Lower leg skin (tissue), 4 donors: ENCODE results near the gene EEF1A1. TPM values are rescaled to one million over a fixed set of nuclear protein-coding genes. Genes with fewer than 3 reads are reported as not detected.
"Not testable (repeated sequence)": the region's sequence is repeated elsewhere in the genome, so short reads cannot be mapped to it uniquely, and the experiment has no call there.

Source experiments
- DNase-seq, 2 donors: peaks; one replicate each; pipeline ENCODE4 v3.0.0-alpha.2; 2019; ENCODE audit warnings: low spot score in 2 of 2
- H3K4me3 ChIP-seq: fragments of 200-600 bp; sonication (generic); 2 replicates; pipeline ENCODE4 v1.5.1; 2017; ENCODE audit warnings: mild to moderate bottlenecking, low read depth; ENCODE audit not compliant: poor library complexity, severe bottlenecking
- POLR2A ChIP-seq, 2 donors: fragments of 450-650 bp; IDR thresholded peaks; one replicate each; pipeline ENCODE4 v1.6.1; 2016 to 2017; ENCODE audit warnings: antibody characterized with exemption in 2 of 2, mild to moderate bottlenecking in 1 of 2, moderate library complexity in 1 of 2
- WGBS, 2 donors: methylation state at CpG; one replicate each; pipeline ENCODE4 v1.1.5; 2018; 5-methylcytosine and 5-hydroxymethylcytosine counted together
- intact Hi-C: fragments of 100-400 bp; cut with DNase I; formaldehyde crosslinking; loops from one replicate; pipeline ENCODE4 v1.15.0; 2023; ENCODE audit warnings: low total_unique reads
- total RNA-seq, 4 donors: library from RNA; depleted of rRNA; stranded (reverse); fragments of >200 nt; gene quantifications; one replicate each; pipeline ENCODE4 v1.1.0, GENCODE V29; 2016
- TF ChIP-seq, protein P1 (sequence below), 3 donors: fragments of 450-650 bp; IDR thresholded peaks; one replicate each; pipeline ENCODE4 v1.5.1; 2016; ENCODE audit warnings: antibody characterized with exemption in 3 of 3, mild to moderate bottlenecking in 3 of 3, moderate library complexity in 2 of 3

Gene EEF1A1
- total RNA-seq, result over 10,000 TPM in 2 of 4 donors, 1,000 to 10,000 TPM in 2; 8,072 to 12,275 (median 10,774) TPM

DNA sequence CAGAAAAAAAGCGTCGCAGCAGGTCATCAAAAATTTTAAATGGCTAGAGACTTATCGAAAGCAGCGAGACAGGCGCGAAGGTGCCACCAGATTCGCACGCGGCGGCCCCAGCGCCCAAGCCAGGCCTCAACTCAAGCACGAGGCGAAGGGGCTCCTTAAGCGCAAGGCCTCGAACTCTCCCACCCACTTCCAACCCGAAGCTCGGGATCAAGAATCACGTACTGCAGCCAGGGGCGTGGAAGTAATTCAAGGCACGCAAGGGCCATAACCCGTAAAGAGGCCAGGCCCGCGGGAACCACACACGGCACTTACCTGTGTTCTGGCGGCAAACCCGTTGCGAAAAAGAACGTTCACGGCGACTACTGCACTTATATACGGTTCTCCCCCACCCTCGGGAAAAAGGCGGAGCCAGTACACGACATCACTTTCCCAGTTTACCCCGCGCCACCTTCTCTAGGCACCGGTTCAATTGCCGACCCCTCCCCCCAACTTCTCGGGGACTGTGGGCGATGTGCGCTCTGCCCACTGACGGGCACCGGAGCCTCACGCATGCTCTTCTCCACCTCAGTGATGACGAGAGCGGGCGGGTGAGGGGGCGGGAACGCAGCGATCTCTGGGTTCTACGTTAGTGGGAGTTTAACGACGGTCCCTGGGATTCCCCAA is at the start of gene EEF1A1:
Gene EEF1A1 (minus strand): TSS at position 345 of the 663 bp plus-strand sequence. CDS start 1,006 bp downstream, outside the sequence.
- peak within 1 kb of the TSS; percentile 94 for H3K4me3 ChIP-seq
- intact Hi-C loops, result no loop called here
- WGBS, 2 donors, result 1% methylated on average over 53 of the region's 53 CpGs
- peak; percentile 100 for DNase-seq
- TF ChIP-seq POLR2A (IDR thresholded peaks at IDR 0.05), result peak in 1 of 2 donors; percentile 98
- TF ChIP-seq, protein P1, sequence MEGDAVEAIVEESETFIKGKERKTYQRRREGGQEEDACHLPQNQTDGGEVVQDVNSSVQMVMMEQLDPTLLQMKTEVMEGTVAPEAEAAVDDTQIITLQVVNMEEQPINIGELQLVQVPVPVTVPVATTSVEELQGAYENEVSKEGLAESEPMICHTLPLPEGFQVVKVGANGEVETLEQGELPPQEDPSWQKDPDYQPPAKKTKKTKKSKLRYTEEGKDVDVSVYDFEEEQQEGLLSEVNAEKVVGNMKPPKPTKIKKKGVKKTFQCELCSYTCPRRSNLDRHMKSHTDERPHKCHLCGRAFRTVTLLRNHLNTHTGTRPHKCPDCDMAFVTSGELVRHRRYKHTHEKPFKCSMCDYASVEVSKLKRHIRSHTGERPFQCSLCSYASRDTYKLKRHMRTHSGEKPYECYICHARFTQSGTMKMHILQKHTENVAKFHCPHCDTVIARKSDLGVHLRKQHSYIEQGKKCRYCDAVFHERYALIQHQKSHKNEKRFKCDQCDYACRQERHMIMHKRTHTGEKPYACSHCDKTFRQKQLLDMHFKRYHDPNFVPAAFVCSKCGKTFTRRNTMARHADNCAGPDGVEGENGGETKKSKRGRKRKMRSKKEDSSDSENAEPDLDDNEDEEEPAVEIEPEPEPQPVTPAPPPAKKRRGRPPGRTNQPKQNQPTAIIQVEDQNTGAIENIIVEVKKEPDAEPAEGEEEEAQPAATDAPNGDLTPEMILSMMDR (IDR thresholded peaks at IDR 0.05), result no peak

DNA sequence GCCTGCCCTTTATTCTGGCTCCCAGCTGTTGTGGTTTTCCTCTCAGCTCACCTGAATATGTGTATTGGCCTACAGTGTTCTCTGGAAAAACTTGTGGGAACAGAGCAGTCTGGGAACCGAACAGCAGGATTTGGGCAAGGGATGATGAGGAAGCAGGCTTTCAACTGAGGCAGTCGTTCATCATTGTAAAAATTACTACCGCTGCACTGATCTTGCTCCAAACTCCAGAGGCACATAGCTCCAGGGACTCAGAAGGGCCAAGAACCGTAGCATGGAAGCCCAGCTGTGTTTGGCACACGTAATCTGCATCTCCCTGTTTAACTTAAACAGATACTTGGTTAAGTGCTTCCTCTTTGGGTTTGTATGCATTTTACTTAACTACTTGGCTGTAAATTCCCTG is 48.3 kb upstream of the EEF1A1 start:
- intact Hi-C loops, result no loop called here
- DNase-seq, result no peak
- no peak for TF ChIP-seq POLR2A (IDR thresholded peaks at IDR 0.05)
- TF ChIP-seq, protein P1 (IDR thresholded peaks at IDR 0.05), result no peak
- 57 to 65% methylated on average over 5 of the region's 5 CpGs for WGBS, 2 donors
- H3K4me3 ChIP-seq, result no peak overlapping the region

DNA sequence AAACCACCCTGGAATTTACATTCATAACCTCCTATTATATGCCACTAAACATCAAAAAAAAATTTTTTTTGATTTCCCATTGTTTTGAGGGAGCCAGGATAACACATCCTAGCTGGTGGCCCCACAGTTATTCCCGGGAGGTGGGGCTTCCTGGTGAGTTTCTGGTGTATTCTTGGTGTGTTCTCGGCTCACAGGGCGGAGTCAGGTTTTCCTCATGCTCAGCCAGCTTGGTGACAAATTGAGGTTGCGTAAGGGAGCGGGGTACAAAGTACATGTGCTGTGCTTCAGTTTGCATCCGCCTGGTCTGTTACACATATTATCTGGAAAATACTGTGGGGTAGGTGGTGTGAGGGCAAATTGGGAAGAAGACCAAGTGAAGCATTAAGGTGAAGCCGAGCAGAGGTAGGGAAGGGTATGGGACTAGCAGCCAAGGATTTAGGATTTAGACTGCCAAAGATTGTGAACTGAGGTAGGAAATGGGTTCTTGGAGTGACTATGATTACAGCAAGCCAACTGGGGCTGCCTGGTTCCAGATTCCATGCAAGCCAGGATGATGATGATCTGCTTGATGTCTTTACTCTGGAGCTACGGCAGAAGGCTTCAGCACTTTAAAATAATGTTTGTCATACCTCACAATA is 46.2 kb upstream of the EEF1A1 start:
- no peak overlapping the region for H3K4me3 ChIP-seq
- WGBS, 2 donors, result 42 to 44% methylated on average over 8 of the region's 8 CpGs
- intact Hi-C loops, result no loop called here
- TF ChIP-seq, protein P1 (IDR thresholded peaks at IDR 0.05), result no peak
- no peak for TF ChIP-seq POLR2A (IDR thresholded peaks at IDR 0.05)
- peak; percentile 87 to 94 for DNase-seq

DNA sequence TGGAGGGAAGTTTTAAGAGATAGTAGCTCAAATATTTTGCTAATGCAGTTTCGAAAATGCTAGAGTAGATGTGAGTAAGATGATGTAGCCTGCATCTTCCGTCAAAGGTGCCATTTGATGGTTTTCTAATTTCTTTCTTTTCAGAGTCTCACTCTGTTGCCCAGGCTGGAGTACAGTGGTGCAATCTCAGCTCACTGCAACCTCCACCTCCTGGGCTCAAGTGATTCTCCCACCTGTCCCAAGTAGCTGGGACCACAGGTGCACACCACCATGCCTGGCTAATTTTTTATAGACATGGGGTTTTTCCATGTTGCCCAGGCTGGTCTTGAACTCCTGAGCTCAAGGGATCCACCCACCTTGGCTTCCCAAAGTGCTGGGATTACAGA is 45.6 kb upstream of the EEF1A1 start:
- H3K4me3 ChIP-seq, DNase-seq, intact Hi-C loops: not testable (repeated sequence)
- 88 to 92% methylated on average over 2 of the region's 2 CpGs for WGBS, 2 donors

DNA sequence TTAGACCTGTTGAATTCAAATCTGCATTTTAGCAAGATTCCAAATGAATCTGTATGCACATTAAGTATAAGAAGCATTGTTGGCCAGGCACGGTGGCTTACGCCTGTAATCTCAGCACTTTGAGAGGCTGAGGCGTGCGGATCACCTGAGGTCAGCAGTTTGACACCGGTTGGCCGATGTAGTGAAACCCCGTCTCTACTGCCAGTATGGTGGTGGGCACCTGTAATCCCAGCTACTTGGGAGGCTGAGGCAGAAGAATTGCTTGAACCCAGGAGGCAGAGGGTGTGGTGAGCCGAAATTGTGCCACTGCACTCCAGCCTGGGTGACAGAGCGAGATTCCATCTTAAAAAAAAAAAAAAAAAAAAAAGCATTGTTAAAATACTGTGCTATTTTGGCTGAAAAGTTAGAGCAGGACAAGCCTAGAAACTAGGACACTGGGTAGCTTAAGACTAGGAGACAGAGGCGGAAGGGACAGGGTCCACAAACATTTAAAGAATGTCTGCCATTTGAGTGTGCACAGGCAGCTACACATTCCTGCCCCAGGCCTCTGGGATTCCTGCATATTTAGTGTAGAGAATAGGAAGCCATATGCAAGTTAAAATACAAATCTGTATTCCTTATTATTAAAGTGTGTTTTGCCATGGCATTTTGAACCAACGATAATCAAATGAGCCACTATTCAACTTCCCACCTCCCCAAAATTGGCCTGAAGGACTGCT is 45.1 kb upstream of the EEF1A1 start:
- no peak for TF ChIP-seq POLR2A (IDR thresholded peaks at IDR 0.05)
- TF ChIP-seq, protein P1 (IDR thresholded peaks at IDR 0.05), result no peak
- H3K4me3 ChIP-seq, result no peak overlapping the region
- 89 to 92% methylated on average over 11 of the region's 11 CpGs for WGBS, 2 donors
- no peak for DNase-seq
- intact Hi-C loops, result no loop called here
